ENCODE data around the gene KIF6.

GRCh38 chr6:39470506-39470905 is 254.7 kb downstream of the KIF6 start:
- TF ChIP-seq CTCF (IDR thresholded peaks at IDR 0.05; ENCODE audit: insufficient read depth, low read length, poor library complexity, severe bottlenecking) = no peak
- TF ChIP-seq EZH2phosphoT487 (conservative IDR thresholded peaks at IDR 0.05; ENCODE audit: low read length) = no peak
